ENCODE results near the gene TCF4.

Gene TCF4

GRCh38 chr18:55346387-55346786, 241.6 kb downstream of the TCF4 start:
- Histone ChIP-seq H3K36me3 (ENCODE audit: low read depth) (no peaks in the 10 kb centered on the region), H3K4me3 (ENCODE audit: severe bottlenecking) (no peak overlapping the region), H3K27ac (ENCODE audit: poor library complexity, severe bottlenecking) (no peak overlapping the region), H3K27me3 (ENCODE audit: insufficient read depth, poor library complexity, severe bottlenecking) (no peaks in the 10 kb centered on the region), H3K9me3 (ENCODE audit: severe bottlenecking) (no peaks in the 10 kb centered on the region), H3K4me1 (ENCODE audit: insufficient read depth, poor library complexity, severe bottlenecking) (no peaks in the 10 kb centered on the region)
- DNase-seq (ENCODE audit: low spot score) (no peak), ATAC-seq (ENCODE audit: low read depth) (no peak)
- TF ChIP-seq CTCF (IDR thresholded peaks at IDR 0.05; ENCODE audit: poor library complexity, severe bottlenecking) = no peak

DNA sequence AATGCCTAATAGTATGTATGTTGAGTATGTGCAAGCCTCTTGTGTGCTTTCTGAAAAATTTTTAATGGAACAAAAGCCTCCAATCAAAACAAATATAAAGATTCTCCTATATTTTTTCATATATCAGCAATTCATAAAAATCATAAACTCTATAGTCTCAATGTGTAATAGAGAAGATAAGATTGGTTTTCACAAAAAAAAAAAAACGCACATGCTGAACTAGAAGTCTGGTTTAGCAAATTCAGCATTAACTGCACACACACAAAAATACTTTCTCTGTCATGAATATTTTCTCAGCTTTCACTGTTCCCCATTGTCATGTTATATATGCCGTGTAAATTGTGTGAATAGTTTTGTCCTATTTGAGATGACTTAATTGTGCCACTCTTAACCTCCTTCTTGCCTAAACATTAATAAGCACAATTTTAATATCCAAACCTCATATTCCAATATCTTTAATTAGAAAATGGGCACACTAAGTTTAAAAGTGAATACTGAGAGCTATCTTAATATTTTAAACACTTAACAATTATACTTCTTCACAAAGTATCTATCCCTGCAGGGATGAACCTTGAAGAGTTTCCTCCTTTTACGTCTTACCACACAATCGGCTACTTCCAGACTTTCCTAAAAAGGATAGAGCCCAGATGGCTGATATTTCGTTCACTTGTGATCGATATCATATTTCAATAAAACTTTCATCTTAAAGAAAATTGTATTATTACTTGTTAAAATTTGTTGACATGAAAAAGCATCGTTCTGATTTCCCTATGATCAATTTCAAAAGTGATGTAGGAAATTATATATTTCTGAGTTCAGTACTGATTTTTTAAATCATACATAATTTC, 242.7 kb downstream of the TCF4 start:
- ATAC-seq (ENCODE audit: low read depth) = no peak
- Histone ChIP-seq H3K36me3 (ENCODE audit: low read depth) (no peaks in the 10 kb centered on the region), H3K4me3 (ENCODE audit: severe bottlenecking) (no peak overlapping the region), H3K27ac (ENCODE audit: poor library complexity, severe bottlenecking) (no peak overlapping the region), H3K4me1 (ENCODE audit: insufficient read depth, poor library complexity, severe bottlenecking) (no peaks in the 10 kb centered on the region), H3K9me3 (ENCODE audit: severe bottlenecking) (no peaks in the 10 kb centered on the region), H3K27me3 (ENCODE audit: insufficient read depth, poor library complexity, severe bottlenecking) (no peaks in the 10 kb centered on the region)
- TF ChIP-seq CTCF (IDR thresholded peaks at IDR 0.05; ENCODE audit: poor library complexity, severe bottlenecking) = no peak
- no peak for DNase-seq (ENCODE audit: low spot score)

GRCh38 chr18:55343396-55344073, 244.5 kb downstream of the TCF4 start:
- Histone ChIP-seq H3K4me1 (ENCODE audit: insufficient read depth, poor library complexity, severe bottlenecking) (no peaks in the 10 kb centered on the region), H3K36me3 (ENCODE audit: low read depth) (no peaks in the 10 kb centered on the region), H3K27ac (ENCODE audit: poor library complexity, severe bottlenecking) (no peak overlapping the region), H3K27me3 (ENCODE audit: insufficient read depth, poor library complexity, severe bottlenecking) (no peaks in the 10 kb centered on the region), H3K9me3 (ENCODE audit: severe bottlenecking) (no peaks in the 10 kb centered on the region), H3K4me3 (ENCODE audit: severe bottlenecking) (no peak overlapping the region)
- DNase-seq (ENCODE audit: low spot score) = no peak
- peak; percentile 40; the same call in 1 of the 3 replicates for ATAC-seq (ENCODE audit: low read depth)
- TF ChIP-seq CTCF (IDR thresholded peaks at IDR 0.05; ENCODE audit: poor library complexity, severe bottlenecking) = peak; percentile 56

GRCh38 chr18:55340998-55341397, 247.0 kb downstream of the TCF4 start:
- Histone ChIP-seq H3K27ac (ENCODE audit: poor library complexity, severe bottlenecking) (no peak overlapping the region), H3K4me3 (ENCODE audit: severe bottlenecking) (no peak overlapping the region), H3K9me3 (ENCODE audit: severe bottlenecking) (no peaks in the 10 kb centered on the region), H3K36me3 (ENCODE audit: low read depth) (no peaks in the 10 kb centered on the region), H3K27me3 (ENCODE audit: insufficient read depth, poor library complexity, severe bottlenecking) (no peaks in the 10 kb centered on the region), H3K4me1 (ENCODE audit: insufficient read depth, poor library complexity, severe bottlenecking) (no peaks in the 10 kb centered on the region)
- ATAC-seq (ENCODE audit: low read depth) (no peak), DNase-seq (ENCODE audit: low spot score) (no peak)
- no peak for TF ChIP-seq CTCF (IDR thresholded peaks at IDR 0.05; ENCODE audit: poor library complexity, severe bottlenecking)

GRCh38 chr18:55339990-55340389, 248.0 kb downstream of the TCF4 start:
- Histone ChIP-seq H3K4me1 (ENCODE audit: insufficient read depth, poor library complexity, severe bottlenecking) (no peaks in the 10 kb centered on the region), H3K9me3 (ENCODE audit: severe bottlenecking) (no peaks in the 10 kb centered on the region), H3K27me3 (ENCODE audit: insufficient read depth, poor library complexity, severe bottlenecking) (no peaks in the 10 kb centered on the region), H3K4me3 (ENCODE audit: severe bottlenecking) (no peak overlapping the region), H3K36me3 (ENCODE audit: low read depth) (no peaks in the 10 kb centered on the region), H3K27ac (ENCODE audit: poor library complexity, severe bottlenecking) (no peak overlapping the region)
- TF ChIP-seq CTCF (IDR thresholded peaks at IDR 0.05; ENCODE audit: poor library complexity, severe bottlenecking) = no peak
- DNase-seq (ENCODE audit: low spot score) (no peak), ATAC-seq (ENCODE audit: low read depth) (no peak)
